ENCODE results near the gene ZC3H4.
A peak's percentile ranks its signal among the peaks of the same experiment; 100 is the strongest.

The ZC3H4 gene

DNA sequence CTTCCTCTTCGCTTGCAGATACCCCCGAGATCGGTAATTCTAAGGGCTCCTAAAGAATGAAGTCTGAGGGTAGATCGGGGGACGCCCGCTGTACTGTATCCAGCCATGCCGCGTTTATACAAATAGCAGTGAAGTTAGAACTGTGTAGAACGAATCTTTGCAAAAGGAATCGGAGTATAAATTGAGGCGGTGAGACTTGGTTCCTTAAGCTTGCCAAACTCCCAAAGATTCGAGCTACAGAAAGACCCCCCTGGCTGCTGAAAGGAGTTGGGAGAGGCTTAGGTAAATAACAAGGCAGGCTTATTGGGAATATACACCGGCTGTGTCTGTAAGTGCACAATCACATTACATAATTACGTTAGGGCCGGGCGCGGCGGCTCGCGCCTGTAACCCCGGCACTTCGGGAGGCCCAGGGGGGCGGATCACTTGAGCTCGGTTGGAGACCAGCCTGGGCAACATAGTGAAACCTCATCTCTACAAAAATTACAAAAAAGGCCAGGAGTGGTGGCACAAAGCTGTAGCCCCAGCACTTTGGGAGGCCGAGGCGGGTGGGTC, 77.4 kb downstream of the ZC3H4 start:
- peak overlapping the region; percentile 39 for H3K4me3 ChIP-seq (ENCODE audit: control insufficient read depth, low read depth, low read length)
- DNase-seq (ENCODE audit: low read depth): no peak
- TF ChIP-seq, protein P1, sequence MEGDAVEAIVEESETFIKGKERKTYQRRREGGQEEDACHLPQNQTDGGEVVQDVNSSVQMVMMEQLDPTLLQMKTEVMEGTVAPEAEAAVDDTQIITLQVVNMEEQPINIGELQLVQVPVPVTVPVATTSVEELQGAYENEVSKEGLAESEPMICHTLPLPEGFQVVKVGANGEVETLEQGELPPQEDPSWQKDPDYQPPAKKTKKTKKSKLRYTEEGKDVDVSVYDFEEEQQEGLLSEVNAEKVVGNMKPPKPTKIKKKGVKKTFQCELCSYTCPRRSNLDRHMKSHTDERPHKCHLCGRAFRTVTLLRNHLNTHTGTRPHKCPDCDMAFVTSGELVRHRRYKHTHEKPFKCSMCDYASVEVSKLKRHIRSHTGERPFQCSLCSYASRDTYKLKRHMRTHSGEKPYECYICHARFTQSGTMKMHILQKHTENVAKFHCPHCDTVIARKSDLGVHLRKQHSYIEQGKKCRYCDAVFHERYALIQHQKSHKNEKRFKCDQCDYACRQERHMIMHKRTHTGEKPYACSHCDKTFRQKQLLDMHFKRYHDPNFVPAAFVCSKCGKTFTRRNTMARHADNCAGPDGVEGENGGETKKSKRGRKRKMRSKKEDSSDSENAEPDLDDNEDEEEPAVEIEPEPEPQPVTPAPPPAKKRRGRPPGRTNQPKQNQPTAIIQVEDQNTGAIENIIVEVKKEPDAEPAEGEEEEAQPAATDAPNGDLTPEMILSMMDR (IDR thresholded peaks at IDR 0.05; ENCODE audit: control insufficient read depth, insufficient read depth, low read depth, low read length, missing control alignments): no peak

DNA sequence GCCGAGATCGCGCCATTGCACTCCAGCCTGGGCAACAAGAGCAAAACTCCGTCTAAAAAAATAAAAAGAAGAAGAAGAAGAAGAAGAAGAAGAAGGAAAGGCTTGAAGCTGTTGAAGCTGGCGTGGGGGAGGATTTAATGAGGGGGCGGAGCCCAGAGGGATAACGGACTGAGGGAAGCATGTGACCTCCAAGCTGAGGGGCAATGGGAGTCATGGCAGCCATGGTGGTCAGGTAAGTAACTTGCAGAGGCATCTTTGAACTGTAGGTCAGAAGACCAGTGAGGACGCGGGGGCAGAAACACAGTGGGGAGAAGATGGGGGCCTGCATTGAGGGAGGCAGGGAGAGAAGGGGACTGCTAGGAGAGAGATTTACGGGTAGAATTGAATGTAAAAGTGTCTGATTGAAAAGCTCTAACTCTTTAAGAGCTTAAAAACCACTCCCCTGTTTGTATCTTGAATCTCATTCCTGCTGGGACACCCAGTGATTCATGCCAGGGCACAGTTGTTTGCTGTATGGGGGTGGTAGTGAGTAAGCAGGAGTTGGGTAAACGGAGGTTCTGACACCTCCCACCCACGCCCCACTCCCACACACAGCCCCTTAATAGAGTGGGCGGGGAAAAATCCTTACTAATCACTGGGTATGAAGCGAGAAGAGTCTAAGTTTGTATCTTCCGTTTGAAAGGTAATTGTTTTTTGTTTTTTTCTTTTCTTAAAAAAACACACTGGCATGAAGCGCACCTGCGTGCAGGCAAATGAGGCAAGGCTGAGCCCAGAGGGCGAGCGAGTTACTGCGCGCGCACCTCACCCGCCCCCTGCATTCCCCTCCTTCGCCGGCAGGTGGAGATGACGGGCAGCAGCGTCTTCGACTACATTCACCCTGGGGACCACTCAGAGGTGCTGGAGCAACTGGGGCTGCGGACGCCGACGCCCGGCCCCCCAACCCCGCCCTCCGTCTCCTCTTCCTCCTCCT, 78.2 kb downstream of the ZC3H4 start:
- peak overlapping the region; percentile 39 for H3K4me3 ChIP-seq (ENCODE audit: control insufficient read depth, low read depth, low read length)

DNA sequence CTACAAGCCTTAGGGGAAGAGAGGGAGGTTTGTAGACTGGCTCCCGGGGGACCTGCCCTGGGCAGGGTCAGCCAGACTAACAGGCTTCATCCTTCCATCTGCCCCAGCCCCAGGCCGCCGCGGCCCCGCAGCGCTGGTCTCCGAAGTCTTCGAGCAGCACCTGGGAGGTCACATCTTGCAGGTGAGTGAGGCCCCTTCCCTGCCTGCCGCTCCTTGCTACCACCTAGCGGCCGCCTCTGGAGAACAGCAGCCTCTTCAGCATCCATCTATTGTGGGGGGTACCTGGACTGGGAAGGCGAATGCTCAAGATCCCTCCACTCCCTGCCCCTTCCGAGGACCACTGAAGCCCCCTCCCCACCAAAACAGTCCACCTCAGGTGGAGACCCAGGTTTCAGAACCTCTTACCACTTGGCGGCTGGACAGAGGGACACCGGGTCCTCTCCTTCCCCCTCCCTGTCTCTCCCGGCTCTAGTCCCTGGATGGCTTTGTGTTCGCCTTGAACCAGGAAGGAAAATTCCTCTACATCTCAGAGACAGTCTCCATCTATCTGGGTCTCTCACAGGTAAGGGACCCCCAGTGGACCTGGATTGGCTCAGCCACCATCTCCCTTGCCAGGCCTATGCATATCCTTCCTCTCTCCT, 81.3 kb downstream of the ZC3H4 start:
- H3K4me3 ChIP-seq (ENCODE audit: control insufficient read depth, low read depth, low read length): no peak overlapping the region
- DNase-seq (ENCODE audit: low read depth): no peak

More for the DNA sequence above, 78.2 kb downstream of the ZC3H4 start:
- DNase-seq (ENCODE audit: low read depth): peak; percentile 39
- TF ChIP-seq, protein P1 (IDR thresholded peaks at IDR 0.05; ENCODE audit: control insufficient read depth, insufficient read depth, low read depth, low read length, missing control alignments): peak; percentile 90

DNA sequence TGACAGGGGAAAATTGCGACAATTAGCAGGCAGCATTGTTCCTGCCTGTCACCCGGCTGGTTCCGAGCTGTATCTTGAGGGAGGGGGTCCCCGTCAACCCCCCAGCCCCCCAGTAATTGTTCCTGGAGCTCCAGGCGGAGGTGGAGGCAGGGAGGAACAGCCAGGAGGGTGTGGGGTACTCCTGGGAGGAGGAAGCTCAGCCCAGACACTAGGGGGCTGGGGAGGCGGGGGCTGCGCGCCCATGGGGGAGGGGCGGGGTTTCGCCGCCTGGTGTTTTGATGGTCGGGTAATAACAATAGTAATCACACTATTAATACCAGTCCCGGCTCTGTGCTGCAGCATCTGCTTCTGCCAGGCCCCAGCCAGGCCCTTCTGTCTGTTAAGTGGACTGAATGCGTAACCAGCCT, 85.4 kb downstream of the ZC3H4 start:
- TF ChIP-seq, protein P1 (IDR thresholded peaks at IDR 0.05; ENCODE audit: control insufficient read depth, insufficient read depth, low read depth, low read length, missing control alignments): no peak
- no peak overlapping the region for H3K4me3 ChIP-seq (ENCODE audit: control insufficient read depth, low read depth, low read length)
- DNase-seq (ENCODE audit: low read depth): no peak

More for the DNA sequence above, 81.3 kb downstream of the ZC3H4 start:
- TF ChIP-seq, protein P1 (IDR thresholded peaks at IDR 0.05; ENCODE audit: control insufficient read depth, insufficient read depth, low read depth, low read length, missing control alignments): peak; percentile 88

DNA sequence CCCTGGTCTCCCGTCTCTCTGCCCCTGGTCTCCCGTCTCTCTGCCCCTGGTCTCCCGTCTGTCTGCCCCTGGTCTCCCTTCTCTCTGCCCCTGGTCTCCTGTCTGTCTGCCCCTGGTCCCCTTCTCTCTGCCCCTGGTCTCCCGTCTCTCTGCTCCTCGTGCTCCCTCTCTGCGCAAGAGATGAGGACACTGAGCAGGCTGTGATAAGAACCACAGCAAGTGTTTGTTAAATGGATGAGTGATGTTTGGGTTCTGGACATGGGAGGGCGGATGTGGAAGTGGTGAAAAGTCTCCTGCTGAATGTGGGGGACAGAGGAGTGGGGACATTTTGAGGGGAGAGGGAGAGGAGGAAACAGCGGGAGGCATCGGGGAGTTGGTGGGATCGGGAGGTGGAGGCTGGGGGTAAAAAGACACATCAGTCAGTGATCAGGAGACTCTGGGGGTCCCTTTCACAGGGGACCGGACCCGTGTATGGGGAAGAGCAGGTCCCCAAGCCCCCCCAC, 85.9 kb downstream of the ZC3H4 start:
- DNase-seq (ENCODE audit: low read depth): no peak
- TF ChIP-seq, protein P1 (IDR thresholded peaks at IDR 0.05; ENCODE audit: control insufficient read depth, insufficient read depth, low read depth, low read length, missing control alignments): no peak

DNA sequence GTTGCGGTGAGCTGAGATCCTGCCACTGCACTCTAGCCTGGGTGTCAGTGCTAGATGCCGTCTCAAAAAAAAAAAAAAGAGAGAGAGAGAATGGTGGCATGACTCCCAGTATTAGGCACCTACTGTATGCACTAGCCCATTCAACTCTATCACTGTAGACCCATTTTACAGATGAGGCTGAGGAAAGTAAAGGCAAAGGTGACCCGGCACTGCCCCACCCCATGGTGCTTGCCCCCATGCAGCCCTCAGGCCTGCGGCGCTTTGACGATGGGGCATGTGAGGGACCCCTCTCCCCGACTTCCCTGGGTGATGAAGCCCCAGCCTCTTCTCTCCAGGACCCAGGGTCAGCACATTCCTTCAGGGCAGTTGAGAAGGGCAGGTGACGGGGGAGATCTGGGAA, 86.7 kb downstream of the ZC3H4 start:
- TF ChIP-seq, protein P1 (IDR thresholded peaks at IDR 0.05; ENCODE audit: control insufficient read depth, insufficient read depth, low read depth, low read length, missing control alignments): no peak
- H3K4me3 ChIP-seq (ENCODE audit: control insufficient read depth, low read depth, low read length): no peak overlapping the region
- DNase-seq (ENCODE audit: low read depth): no peak

More for the DNA sequence above, 85.9 kb downstream of the ZC3H4 start:
- H3K4me3 ChIP-seq (ENCODE audit: control insufficient read depth, low read depth, low read length): no peak overlapping the region

All from AG09309 (cell line).